ENCODE measurements around the gene MED13L. TPM values are rescaled to one million over a fixed set of nuclear protein-coding genes. Genes with fewer than 3 reads are reported as not detected.

The MED13L gene
- total and polyA plus RNA-seq, 2 of the 8 experiments (the other 6 are each of a cell fraction or from before 2014, with no cell fraction given): 15.9 to 51.7 TPM

DNA sequence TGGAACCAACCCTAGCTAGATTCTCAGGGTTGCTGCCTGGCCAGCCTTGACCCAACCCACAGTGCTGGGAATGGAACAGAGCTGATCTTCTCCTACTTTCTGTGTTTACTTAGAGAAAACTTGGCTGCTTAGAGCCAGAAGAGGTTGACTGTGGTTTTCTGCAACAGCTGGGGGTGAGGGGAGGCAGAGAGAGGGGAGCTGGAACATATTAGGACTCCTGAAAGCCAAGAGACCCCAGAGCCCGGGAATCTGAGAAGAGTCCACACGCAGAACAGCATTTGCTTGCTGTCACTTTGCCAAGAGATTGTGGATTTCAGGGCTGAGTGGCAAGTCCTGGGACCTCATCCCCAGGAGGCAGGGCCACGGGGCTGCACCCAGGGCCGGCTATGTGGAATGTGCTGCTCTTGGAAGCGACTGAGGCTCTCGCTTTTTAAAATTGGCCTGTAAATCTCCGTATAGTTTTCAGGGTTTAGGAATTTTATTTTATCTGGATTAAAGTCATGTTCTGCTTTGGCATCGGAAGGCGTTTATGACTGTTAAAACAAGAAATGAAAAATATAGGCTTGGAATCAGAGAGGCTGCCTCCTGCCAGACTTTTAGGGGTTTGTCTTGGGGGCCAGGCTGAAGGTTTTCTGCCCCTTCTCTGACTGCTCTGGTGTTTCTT is 22.3 kb upstream of the MED13L start (continued):
- TF ChIP-seq, protein P1, sequence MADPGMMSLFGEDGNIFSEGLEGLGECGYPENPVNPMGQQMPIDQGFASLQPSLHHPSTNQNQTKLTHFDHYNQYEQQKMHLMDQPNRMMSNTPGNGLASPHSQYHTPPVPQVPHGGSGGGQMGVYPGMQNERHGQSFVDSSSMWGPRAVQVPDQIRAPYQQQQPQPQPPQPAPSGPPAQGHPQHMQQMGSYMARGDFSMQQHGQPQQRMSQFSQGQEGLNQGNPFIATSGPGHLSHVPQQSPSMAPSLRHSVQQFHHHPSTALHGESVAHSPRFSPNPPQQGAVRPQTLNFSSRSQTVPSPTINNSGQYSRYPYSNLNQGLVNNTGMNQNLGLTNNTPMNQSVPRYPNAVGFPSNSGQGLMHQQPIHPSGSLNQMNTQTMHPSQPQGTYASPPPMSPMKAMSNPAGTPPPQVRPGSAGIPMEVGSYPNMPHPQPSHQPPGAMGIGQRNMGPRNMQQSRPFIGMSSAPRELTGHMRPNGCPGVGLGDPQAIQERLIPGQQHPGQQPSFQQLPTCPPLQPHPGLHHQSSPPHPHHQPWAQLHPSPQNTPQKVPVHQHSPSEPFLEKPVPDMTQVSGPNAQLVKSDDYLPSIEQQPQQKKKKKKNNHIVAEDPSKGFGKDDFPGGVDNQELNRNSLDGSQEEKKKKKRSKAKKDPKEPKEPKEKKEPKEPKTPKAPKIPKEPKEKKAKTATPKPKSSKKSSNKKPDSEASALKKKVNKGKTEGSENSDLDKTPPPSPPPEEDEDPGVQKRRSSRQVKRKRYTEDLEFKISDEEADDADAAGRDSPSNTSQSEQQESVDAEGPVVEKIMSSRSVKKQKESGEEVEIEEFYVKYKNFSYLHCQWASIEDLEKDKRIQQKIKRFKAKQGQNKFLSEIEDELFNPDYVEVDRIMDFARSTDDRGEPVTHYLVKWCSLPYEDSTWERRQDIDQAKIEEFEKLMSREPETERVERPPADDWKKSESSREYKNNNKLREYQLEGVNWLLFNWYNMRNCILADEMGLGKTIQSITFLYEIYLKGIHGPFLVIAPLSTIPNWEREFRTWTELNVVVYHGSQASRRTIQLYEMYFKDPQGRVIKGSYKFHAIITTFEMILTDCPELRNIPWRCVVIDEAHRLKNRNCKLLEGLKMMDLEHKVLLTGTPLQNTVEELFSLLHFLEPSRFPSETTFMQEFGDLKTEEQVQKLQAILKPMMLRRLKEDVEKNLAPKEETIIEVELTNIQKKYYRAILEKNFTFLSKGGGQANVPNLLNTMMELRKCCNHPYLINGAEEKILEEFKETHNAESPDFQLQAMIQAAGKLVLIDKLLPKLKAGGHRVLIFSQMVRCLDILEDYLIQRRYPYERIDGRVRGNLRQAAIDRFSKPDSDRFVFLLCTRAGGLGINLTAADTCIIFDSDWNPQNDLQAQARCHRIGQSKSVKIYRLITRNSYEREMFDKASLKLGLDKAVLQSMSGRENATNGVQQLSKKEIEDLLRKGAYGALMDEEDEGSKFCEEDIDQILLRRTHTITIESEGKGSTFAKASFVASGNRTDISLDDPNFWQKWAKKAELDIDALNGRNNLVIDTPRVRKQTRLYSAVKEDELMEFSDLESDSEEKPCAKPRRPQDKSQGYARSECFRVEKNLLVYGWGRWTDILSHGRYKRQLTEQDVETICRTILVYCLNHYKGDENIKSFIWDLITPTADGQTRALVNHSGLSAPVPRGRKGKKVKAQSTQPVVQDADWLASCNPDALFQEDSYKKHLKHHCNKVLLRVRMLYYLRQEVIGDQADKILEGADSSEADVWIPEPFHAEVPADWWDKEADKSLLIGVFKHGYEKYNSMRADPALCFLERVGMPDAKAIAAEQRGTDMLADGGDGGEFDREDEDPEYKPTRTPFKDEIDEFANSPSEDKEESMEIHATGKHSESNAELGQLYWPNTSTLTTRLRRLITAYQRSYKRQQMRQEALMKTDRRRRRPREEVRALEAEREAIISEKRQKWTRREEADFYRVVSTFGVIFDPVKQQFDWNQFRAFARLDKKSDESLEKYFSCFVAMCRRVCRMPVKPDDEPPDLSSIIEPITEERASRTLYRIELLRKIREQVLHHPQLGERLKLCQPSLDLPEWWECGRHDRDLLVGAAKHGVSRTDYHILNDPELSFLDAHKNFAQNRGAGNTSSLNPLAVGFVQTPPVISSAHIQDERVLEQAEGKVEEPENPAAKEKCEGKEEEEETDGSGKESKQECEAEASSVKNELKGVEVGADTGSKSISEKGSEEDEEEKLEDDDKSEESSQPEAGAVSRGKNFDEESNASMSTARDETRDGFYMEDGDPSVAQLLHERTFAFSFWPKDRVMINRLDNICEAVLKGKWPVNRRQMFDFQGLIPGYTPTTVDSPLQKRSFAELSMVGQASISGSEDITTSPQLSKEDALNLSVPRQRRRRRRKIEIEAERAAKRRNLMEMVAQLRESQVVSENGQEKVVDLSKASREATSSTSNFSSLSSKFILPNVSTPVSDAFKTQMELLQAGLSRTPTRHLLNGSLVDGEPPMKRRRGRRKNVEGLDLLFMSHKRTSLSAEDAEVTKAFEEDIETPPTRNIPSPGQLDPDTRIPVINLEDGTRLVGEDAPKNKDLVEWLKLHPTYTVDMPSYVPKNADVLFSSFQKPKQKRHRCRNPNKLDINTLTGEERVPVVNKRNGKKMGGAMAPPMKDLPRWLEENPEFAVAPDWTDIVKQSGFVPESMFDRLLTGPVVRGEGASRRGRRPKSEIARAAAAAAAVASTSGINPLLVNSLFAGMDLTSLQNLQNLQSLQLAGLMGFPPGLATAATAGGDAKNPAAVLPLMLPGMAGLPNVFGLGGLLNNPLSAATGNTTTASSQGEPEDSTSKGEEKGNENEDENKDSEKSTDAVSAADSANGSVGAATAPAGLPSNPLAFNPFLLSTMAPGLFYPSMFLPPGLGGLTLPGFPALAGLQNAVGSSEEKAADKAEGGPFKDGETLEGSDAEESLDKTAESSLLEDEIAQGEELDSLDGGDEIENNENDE (IDR thresholded peaks at IDR 0.05; ENCODE audit: insufficient replicate concordance, low read length): no peak
- TF ChIP-seq KDM1A (IDR thresholded peaks at IDR 0.05; ENCODE audit: borderline replicate concordance, low read length) (no peak), RAD21 (IDR thresholded peaks at IDR 0.05 in 1 of 2, conservative IDR thresholded peaks at IDR 0.05 in 1 of 2; ENCODE audit: low read depth in 2 of 2, low read length in 2 of 2) (no peak), YY1 (IDR thresholded peaks at IDR 0.05; ENCODE audit: low read depth, low read length) (no peak), GTF2F1 (IDR thresholded peaks at IDR 0.05; ENCODE audit: borderline replicate concordance, low read depth, low read length) (no peak), JUND (IDR thresholded peaks at IDR 0.05; ENCODE audit: low read length) (no peak), NRF1 (IDR thresholded peaks at IDR 0.05; ENCODE audit: low read depth, low read length) (no peak), RBBP5 (IDR thresholded peaks at IDR 0.05; ENCODE audit: borderline replicate concordance, low read depth, low read length) (no peak)
